Natural killer cell treated with Interleukin-12 subunit alpha and Interleukin-12 subunit beta and Interleukin-15 and Interleukin-18, amount 100 ng/mL, for 72 hours (primary cell): ENCODE results near the gene ZNF469. TPM values are rescaled to one million over a fixed set of nuclear protein-coding genes. Genes with fewer than 3 reads are reported as not detected.
A peak's percentile ranks its signal among the peaks of the same experiment; 100 is the strongest.

Experiments used
- ATAC-seq, 2 donors: fragments of 150-1000 bp; cut with Tn5 transposase in 1 of 2; sonication (Bioruptor Pico), chemical (Tn5 transposase) in 1 of 2; 2 replicates each; pipeline ENCODE4 v1.10.0; 2021
- DNase-seq: peaks from one replicate; pipeline ENCODE4 v3.0.0; 2022; ENCODE audit warnings: low spot score
- H3K27ac Mint-ChIP-seq, 2 donors: 1 replicate in 1 of 2; 2 replicates in 1 of 2; pipeline ENCODE4 v1.8.0; 2022; ENCODE audit warnings: mixed read lengths in 2 of 2, mild to moderate bottlenecking in 1 of 2, moderate library complexity in 1 of 2
- H3K27me3 Mint-ChIP-seq, 2 donors: 1 replicate in 1 of 2; 2 replicates in 1 of 2; pipeline ENCODE4 v1.8.0; 2022; ENCODE audit warnings: mixed read lengths in 2 of 2
- H3K36me3 Mint-ChIP-seq: one replicate; pipeline ENCODE4 v1.8.0; 2022; ENCODE audit warnings: mixed read lengths
- H3K4me1 Mint-ChIP-seq, 2 donors: 1 replicate in 1 of 2; 2 replicates in 1 of 2; pipeline ENCODE4 v1.8.0; 2022; ENCODE audit warnings: low read depth in 2 of 2, mixed read lengths in 2 of 2, mild to moderate bottlenecking in 1 of 2
- H3K4me3 Mint-ChIP-seq: one replicate; pipeline ENCODE4 v1.8.0; 2022; ENCODE audit warnings: mixed read lengths
- H3K9me3 Mint-ChIP-seq: 2 replicates; pipeline ENCODE4 v1.8.0; 2022; ENCODE audit warnings: mixed read lengths
- total RNA-seq, 2 donors: library from RNA; stranded (reverse); gene quantifications; one replicate each; pipeline ENCODE4 v1.2.3, GENCODE V29; 2022

ZNF469 gene
- total RNA-seq, 2 donors from 2014 or later = 3.0 to 6.1 TPM

DNA sequence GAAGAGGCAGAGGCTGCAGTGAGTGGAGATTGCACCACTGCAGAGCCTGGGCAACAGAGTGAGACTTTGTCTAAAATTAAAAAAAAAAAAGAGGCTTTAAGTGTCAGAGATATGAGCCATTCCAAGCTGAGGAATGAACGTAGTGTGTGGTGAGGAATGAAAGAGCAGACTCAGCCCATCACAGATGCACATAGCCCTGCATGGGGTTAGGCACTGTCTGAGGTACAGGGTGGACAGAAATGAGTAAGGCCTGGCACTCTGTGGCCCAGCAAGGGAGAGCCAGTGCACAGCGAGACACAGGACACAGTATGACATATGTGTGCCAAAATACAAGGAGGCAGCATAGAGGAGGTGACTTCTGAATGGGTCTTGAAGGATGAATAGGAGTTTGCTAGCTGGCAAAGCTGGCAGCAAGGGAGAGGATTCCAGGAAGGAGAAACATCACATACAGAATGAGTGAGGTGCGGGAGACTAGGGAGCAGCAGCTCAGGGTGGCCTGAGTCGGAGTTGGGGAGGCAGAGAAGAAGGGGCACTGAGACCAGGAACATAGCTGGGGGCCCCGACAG, 8.7 kb upstream of the ZNF469 start:
- peaks cover 3 to 7% of the 10 kb centered on the region in 2 donors for H3K27me3 Mint-ChIP-seq

DNA sequence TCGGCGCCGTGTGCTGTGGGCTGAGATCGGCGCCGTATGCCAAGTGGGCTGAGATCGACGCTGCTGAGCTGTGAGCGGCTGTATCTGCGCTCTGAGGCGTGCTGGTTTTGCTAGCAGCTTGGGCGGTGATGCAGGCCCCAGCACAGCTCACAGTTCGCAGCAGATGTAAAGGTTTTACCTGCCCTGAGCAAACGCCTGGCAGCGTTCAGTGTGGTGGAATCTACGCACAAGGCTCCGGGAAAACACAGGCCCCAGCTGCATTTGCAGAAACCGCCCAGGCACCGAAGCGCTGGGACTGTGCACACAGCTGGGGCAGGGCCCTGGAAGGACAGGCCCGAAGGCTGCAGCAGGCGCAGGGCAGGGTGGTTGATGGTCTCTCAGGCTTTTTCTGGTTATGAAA, 8.0 kb upstream of the ZNF469 start:
- no peak overlapping the region for H3K27ac Mint-ChIP-seq
- no peak overlapping the region for H3K4me3 Mint-ChIP-seq
- peaks cover 3 to 7% of the 10 kb centered on the region in 2 donors for H3K27me3 Mint-ChIP-seq
- peaks cover 0 to 4% of the 10 kb centered on the region in 2 donors for H3K4me1 Mint-ChIP-seq
- no peaks in the 10 kb centered on the region for H3K9me3 Mint-ChIP-seq
- DNase-seq (no peak), ATAC-seq (no peak)
- H3K36me3 Mint-ChIP-seq = no peaks in the 10 kb centered on the region

More for the DNA sequence above, 8.7 kb upstream of the ZNF469 start:
- ATAC-seq (no peak), DNase-seq (no peak)
- Mint-ChIP-seq H3K4me1 (peaks cover 0 to 4% of the 10 kb centered on the region in 2 donors), H3K36me3 (no peaks in the 10 kb centered on the region), H3K4me3 (no peak overlapping the region), H3K27ac (no peak overlapping the region), H3K9me3 (no peaks in the 10 kb centered on the region)

- Mint-ChIP-seq H3K4me1 (peaks cover 0 to 4% of the 10 kb centered on the region in 2 donors), H3K4me3 (no peak overlapping the region), H3K9me3 (no peaks in the 10 kb centered on the region), H3K27ac (no peak overlapping the region), H3K27me3 (peaks cover 3 to 7% of the 10 kb centered on the region in 2 donors), H3K36me3 (no peaks in the 10 kb centered on the region)
- ATAC-seq (no peak), DNase-seq (peak; percentile 42)
Measured at GRCh38 chr16:88375236-88375975, 7.4 kb upstream of the ZNF469 start.

GRCh38 chr16:88375996-88376834, 6.5 kb upstream of the ZNF469 start:
- Mint-ChIP-seq H3K27me3 (peaks cover 3 to 7% of the 10 kb centered on the region in 2 donors), H3K4me1 (peaks cover 0 to 4% of the 10 kb centered on the region in 2 donors), H3K27ac (no peak overlapping the region), H3K4me3 (no peak overlapping the region), H3K36me3 (no peaks in the 10 kb centered on the region), H3K9me3 (no peaks in the 10 kb centered on the region)
- peak; percentile 48 for DNase-seq
- ATAC-seq = no peak

GRCh38 chr16:88376835-88377726, 5.7 kb upstream of the ZNF469 start:
- Mint-ChIP-seq H3K4me1 (peaks cover 0 to 4% of the 10 kb centered on the region in 2 donors), H3K36me3 (no peaks in the 10 kb centered on the region), H3K27me3 (peaks cover 3 to 7% of the 10 kb centered on the region in 2 donors), H3K4me3 (no peak overlapping the region), H3K9me3 (no peaks in the 10 kb centered on the region), H3K27ac (no peak overlapping the region)
- peak in 1 of 2 donors; percentile 3 for ATAC-seq
- peak; percentile 44 for DNase-seq

DNA sequence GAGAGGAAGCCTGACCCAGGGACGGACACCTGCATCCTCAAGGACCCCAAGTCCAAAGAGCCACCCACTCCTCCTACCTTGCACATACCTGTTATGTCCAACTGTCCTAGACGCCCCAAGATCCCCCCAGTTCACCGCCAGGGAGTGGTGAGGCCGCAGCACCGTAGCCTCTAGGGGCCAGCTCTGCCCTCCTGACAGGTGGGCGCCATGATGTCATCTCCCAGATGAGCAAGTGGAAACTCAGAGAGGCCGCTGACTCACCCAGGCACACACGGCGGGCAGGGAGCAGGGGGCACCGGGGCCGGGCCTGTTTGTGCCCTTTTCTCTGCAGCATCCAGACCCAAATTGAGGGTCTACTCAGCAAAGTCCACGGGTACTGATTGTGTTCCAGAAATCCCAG, 4.8 kb upstream of the ZNF469 start:
- no peak overlapping the region for H3K27ac Mint-ChIP-seq
- H3K4me1 Mint-ChIP-seq = peaks cover 0 to 4% of the 10 kb centered on the region in 2 donors
- no peak for ATAC-seq

GRCh38 chr16:88378401-88378800, 4.4 kb upstream of the ZNF469 start:
- DNase-seq (peak; percentile 58), ATAC-seq (no peak)
- Mint-ChIP-seq H3K27me3 (peaks cover 7 to 13% of the 10 kb centered on the region in 2 donors), H3K36me3 (no peaks in the 10 kb centered on the region), H3K4me3 (no peak overlapping the region), H3K4me1 (peaks cover 0 to 4% of the 10 kb centered on the region in 2 donors), H3K27ac (no peak overlapping the region), H3K9me3 (no peaks in the 10 kb centered on the region)

More for the DNA sequence above, 4.8 kb upstream of the ZNF469 start:
- no peaks in the 10 kb centered on the region for H3K9me3 Mint-ChIP-seq
- DNase-seq = peak; percentile 42
- no peaks in the 10 kb centered on the region for H3K36me3 Mint-ChIP-seq
- peaks cover 7 to 13% of the 10 kb centered on the region in 2 donors for H3K27me3 Mint-ChIP-seq
- H3K4me3 Mint-ChIP-seq = no peak overlapping the region

- H3K27ac Mint-ChIP-seq = no peak overlapping the region
- DNase-seq = peak; percentile 59
- ATAC-seq = no peak
- no peaks in the 10 kb centered on the region for H3K36me3 Mint-ChIP-seq
- peaks cover 0 to 2% of the 10 kb centered on the region in 2 donors for H3K4me1 Mint-ChIP-seq
- no peak overlapping the region for H3K4me3 Mint-ChIP-seq
- peaks cover 7 to 10% of the 10 kb centered on the region in 2 donors for H3K27me3 Mint-ChIP-seq
- H3K9me3 Mint-ChIP-seq = no peaks in the 10 kb centered on the region
Measured at GRCh38 chr16:88378836-88379693, 3.7 kb upstream of the ZNF469 start.

- Mint-ChIP-seq H3K4me1 (no peaks in the 10 kb centered on the region), H3K27me3 (peaks cover 6 to 9% of the 10 kb centered on the region in 2 donors), H3K36me3 (no peaks in the 10 kb centered on the region), H3K9me3 (no peaks in the 10 kb centered on the region), H3K27ac (no peak overlapping the region), H3K4me3 (no peak overlapping the region)
- ATAC-seq (no peak), DNase-seq (peak; percentile 57)
Measured at GRCh38 chr16:88379694-88380040, 3.1 kb upstream of the ZNF469 start.

DNA sequence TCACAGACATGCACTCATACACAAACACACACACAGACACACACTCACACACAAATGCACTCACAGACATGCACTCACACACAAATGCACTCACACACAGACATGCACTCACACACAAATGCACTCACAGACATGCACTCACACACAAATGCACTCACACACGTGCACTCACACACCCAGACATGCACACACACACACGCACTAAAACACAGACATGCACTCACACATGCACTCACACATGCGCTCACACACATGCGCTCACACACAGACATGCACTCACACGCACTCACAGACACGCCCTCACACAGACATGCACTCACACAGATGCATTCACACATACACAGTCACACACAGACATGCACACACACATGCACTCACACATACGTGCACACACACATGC, 2.7 kb upstream of the ZNF469 start:
- Mint-ChIP-seq H3K9me3 (no peaks in the 10 kb centered on the region), H3K27ac (no peak overlapping the region), H3K36me3 (no peaks in the 10 kb centered on the region), H3K27me3 (peaks cover 6 to 9% of the 10 kb centered on the region in 2 donors), H3K4me3 (no peak overlapping the region), H3K4me1 (no peaks in the 10 kb centered on the region)
- no peak for ATAC-seq
- DNase-seq = no peak

GRCh38 chr16:88380619-88381018, 2.1 kb upstream of the ZNF469 start:
- Mint-ChIP-seq H3K9me3 (no peaks in the 10 kb centered on the region), H3K4me3 (no peak overlapping the region), H3K27ac (no peak overlapping the region), H3K36me3 (no peaks in the 10 kb centered on the region), H3K27me3 (peaks cover 6 to 9% of the 10 kb centered on the region in 2 donors), H3K4me1 (no peaks in the 10 kb centered on the region)
- no peak for ATAC-seq
- DNase-seq = no peak

DNA sequence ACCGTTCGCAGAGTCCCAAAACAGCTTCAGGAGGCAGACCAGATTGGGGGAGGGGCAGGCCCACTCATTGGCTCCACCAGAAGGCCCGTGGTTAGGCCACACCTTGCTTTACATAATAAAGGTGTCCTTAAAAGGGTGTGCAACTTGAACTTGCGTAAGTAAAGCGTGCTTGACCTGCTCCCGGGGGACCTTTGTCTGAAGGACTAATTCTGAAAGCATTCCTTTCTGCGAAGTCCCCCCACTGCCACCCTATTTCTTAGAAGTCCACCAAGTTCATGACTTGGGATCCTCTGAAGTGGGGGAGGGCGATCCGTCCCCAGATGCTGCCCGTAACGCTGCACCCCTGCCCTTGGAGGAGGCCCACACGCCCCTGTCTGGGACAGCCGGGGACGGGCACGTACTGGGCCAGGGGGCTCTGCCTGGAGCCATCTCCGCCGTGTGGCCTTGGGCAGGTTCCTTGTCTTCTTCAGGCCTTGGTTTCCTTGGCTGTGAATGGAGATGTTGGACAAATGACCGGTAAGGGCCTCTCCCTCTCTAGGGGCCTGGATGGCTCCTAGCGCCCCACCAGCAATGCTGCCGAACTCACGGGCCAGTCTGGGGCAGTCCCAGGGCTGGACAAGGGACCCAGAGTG, 823 bp upstream of the ZNF469 start:
- peak; percentile 52 for DNase-seq
- ATAC-seq = no peak
- Mint-ChIP-seq H3K36me3 (no peaks in the 10 kb centered on the region), H3K27ac (no peak overlapping the region), H3K9me3 (no peaks in the 10 kb centered on the region), H3K4me3 (no peak overlapping the region), H3K27me3 (peaks cover 6 to 14% of the 10 kb centered on the region in 2 donors), H3K4me1 (no peaks in the 10 kb centered on the region)
